SKM-1 treated with dmso at 0.1 percent for 144 hours (cell line): ENCODE results near the gene MAJIN.
A peak's percentile ranks its signal among the peaks of the same experiment; 100 is the strongest.
"Not testable (repeated sequence)": the region's sequence is repeated elsewhere in the genome, so short reads cannot be mapped to it uniquely, and the experiment has no call there.

Source experiments
- DNase-seq: peaks from one replicate; lab custom pipeline; 2025; ENCODE audit not compliant: unreplicated experiment; lab: John Stamatoyannopoulos, UW

MAJIN gene

GRCh38 chr11:64971421-64972233 lies at the start of gene MAJIN:
Gene MAJIN (minus strand): TSS chr11:64972108. CDS start chr11:64959405, 12,703 bp downstream.
- DNase-seq, result no peak

DNA sequence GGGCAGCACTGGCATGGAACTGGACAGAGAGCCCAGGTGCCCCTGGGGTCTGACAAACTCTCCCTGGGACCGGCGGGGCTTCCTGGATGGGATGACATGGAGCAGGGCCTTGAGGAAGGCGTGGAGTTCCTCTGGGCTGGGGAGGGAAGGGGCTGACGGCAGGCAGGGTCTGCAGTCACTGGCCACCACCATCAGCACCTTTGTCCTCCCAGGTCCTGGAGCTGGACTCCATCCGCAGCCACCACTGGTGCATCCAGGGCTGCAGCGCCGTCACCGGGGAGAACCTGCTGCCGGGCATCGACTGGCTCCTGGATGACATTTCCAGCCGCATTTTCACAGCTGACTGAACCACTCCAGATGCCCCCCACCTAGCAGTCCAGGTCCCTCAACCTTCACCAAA lies 49.6 kb upstream of the MAJIN start:
- DNase-seq, result no peak

DNA sequence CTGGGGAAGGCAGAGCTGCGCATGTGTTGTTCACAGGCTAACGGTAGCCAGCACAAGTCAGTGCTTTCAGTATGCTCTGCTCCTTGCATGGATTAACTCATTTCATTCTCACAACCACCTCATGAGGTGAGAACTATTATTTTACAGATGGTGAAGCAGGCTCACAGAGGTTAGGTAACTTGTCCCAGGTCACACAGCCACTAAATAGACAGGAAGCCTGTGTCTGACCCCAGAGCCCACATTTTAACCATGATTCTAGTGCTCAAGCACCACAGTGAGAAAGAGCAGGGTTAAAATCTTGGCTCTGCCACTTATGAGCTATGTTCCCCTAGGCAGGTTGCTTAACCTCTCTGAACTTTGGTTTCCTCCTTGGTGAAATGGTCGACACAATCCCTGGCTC lies 49.1 kb upstream of the MAJIN start:
- DNase-seq, result no peak

DNA sequence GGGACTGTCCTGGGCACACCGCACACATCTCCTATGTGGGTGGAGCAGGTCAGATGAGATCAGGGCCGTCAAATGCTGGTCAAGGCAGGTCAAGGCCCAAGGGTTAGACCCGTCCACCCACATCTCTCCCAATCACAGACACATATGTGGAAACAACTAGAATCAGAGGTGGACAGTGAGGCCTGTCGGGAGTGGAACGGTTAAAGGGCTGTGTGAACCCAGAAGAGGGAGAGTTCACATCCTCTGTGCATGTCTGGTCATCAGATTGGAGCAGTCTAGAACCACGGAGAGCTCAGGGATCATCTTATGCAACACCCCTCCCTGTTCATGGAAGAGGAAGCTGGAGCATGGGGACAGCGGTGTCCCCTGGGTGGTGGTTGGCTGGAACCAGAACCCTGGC lies 47.9 kb upstream of the MAJIN start:
- no peak for DNase-seq

DNA sequence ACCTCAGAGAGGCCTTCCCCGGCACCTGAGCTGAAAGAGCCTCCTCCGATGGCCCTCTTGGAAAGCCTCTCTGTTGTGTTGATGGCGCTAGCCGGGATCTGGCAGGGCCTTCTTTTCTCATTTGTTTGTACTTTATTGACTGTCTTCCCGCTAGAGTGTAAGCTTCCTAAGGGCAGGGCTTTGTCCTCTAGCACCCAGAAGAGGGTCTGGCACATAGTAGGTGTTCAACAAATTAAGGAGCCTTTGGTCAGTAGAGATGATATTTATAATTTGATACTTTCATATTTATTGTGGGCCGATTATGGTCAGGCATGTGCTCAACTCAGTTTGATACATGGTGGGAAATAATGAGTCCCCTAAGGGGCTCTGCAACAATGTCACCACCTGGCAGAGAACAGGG lies 46.0 kb upstream of the MAJIN start:
- no peak for DNase-seq

DNA sequence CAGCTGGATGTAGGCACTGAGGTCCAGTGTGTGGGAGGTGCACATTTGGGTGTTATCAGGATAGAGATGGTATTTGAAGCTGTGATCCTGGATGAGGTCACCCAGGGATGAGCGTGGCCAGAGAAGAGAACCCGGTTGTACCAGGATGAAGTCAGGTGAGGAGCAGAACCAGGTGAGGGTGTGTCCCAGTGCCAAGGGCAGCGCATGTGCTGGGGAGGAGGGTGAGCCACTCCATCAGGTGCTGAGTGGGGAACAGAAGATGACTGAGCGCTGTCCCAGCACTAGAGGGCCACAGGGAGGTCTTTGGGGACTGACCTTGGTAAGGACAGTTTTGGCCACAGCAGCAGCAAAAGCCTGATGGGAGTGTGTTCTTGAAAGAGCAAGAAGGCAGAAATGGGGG lies 44.8 kb upstream of the MAJIN start:
- DNase-seq, result no peak

GRCh38 chr11:65014726-65015227 lies 42.9 kb upstream of the MAJIN start:
- DNase-seq, result no peak

GRCh38 chr11:65013888-65014725 lies 42.2 kb upstream of the MAJIN start, which contains the start of gene ARL2:
Gene ARL2 (plus strand): TSS chr11:65014160. CDS start chr11:65014208, 48 bp downstream.
- DNase-seq, result peak; percentile 87

DNA sequence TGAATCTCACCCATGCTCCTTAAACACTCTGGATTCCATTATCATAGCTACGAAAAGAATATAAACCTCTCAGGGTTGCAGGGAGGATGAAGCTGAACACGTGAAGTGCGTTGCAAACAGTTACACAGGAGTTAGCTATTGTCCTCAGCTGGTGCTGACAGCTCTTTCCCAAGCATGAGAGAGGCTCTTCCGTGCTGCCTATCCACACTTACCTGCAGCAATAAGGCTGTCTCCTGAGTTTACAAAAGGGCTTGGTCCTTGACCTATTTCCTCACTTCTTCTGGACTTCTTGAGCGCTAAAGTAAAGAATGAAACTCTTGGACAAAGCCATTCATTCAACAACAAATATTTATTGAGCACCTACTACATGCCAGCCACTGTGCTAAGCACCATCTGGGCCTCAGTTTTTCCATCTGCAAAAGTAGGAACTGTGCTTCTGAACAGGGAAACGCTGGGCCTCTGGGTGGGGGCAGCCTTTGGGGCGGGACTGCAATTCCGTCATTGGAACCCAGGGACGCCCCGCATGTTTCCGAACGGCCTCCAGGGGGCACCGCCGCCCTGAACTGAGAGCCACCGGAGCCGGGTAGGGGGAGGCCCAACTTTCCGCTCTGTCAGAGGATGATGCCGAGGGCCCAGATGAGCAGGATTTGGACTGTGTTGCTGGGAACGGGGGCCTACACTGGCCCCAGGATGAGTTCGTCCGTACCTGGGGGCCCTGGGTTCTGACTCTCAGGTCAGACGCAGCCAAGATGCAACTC lies 41.4 kb upstream of the MAJIN start:
- peak; percentile 93 for DNase-seq

DNA sequence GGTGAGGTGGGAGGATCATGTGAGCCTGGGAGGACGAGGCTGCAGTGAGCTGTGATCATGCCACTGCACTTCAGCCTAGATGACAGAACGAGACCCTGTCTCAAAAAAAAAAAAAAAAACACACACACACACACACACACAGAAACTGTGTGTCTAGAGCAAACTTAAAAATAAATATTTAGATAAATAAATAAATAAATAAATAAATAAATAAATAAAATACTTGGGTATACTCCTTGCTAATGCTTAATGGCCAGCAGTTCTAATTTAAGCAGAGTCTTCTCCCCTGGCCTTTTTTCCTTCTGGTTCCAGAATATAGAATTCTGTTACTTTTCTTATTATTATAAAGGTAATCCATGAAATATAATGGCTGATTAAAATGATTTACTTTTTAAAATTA lies 37.0 kb upstream of the MAJIN start:
- no peak for DNase-seq

- no peak for DNase-seq
These were observed 36.1 kb upstream of the MAJIN start for GRCh38 chr11:65008016-65008415.

GRCh38 chr11:65003968-65004367 lies 32.1 kb upstream of the MAJIN start:
- not testable (repeated sequence) for DNase-seq

DNA sequence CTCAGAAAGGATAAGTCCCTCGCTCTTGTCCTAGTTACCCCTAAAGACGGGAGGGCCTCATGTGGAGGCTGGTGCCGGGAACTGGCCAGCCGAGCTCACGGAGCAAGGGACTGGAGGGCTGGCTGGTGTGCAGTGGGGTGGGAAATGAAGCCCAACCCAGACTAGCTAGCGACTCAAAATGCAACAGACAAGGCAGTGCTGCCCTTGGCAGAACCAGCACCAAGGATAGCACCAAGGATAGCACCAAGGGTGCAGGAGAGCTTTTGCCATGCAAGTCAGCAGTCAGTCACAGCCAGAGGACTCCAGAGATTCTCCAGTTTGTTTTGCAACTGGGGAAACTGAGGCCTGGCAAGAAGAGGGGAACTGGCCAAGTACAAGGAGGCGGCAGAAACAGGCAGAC lies 31.4 kb upstream of the MAJIN start:
- no peak for DNase-seq

DNA sequence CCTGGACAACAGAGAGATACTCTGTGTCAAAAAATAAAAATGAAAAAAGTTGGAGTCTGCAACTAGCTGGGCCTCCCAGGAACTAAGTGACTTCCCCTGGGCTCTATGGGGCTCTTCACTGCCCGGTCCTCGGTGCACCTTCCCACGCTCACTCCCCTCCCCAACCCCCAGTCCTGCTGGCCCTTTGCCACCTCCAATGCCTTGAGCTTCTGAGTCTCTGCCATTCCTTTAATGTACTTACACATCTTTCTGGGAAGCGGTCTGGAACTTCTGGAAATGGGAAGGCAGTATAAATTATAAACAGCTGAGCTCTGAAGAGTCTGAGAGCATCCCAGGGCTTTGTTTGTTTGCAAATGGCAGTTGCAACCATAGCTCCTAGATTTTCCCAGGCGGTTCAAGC lies 30.8 kb upstream of the MAJIN start:
- DNase-seq, result no peak

GRCh38 chr11:64999478-64999877 lies 27.6 kb upstream of the MAJIN start:
- no peak for DNase-seq

GRCh38 chr11:64998690-64999431 lies 27.0 kb upstream of the MAJIN start:
- no peak for DNase-seq

GRCh38 chr11:64998141-64998540 lies 26.2 kb upstream of the MAJIN start:
- no peak for DNase-seq

- DNase-seq, result peak; percentile 62
These were observed 24.9 kb upstream of the MAJIN start, which contains the start of gene BATF2 for GRCh38 chr11:64996710-64997380. Gene BATF2 (minus strand): TSS chr11:64996971. CDS start chr11:64996914, 57 bp downstream.

DNA sequence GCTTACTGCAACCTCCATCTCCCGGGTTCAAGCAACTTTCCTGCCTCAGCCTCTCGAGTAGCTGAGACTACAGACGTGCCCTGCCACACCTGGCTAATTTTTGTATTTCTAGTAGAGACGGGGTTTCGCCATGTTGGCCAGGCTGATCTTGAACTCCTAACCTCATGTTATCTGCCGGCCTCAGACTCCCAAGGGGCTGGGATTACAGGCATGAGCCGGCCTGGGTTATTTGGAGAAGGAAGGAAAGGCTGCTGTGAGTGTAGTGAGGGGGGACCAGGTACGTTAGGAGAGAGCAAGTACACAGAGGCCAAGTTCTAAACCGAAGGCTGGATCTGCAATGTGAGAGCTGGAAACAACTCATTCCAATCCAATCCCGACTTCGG lies 24.4 kb upstream of the MAJIN start:
- no peak for DNase-seq

- no peak for DNase-seq
These were observed 22.4 kb upstream of the MAJIN start for GRCh38 chr11:64994318-64994717.
